Measurements from ENCODE around the gene MID1IP1.

DNA sequence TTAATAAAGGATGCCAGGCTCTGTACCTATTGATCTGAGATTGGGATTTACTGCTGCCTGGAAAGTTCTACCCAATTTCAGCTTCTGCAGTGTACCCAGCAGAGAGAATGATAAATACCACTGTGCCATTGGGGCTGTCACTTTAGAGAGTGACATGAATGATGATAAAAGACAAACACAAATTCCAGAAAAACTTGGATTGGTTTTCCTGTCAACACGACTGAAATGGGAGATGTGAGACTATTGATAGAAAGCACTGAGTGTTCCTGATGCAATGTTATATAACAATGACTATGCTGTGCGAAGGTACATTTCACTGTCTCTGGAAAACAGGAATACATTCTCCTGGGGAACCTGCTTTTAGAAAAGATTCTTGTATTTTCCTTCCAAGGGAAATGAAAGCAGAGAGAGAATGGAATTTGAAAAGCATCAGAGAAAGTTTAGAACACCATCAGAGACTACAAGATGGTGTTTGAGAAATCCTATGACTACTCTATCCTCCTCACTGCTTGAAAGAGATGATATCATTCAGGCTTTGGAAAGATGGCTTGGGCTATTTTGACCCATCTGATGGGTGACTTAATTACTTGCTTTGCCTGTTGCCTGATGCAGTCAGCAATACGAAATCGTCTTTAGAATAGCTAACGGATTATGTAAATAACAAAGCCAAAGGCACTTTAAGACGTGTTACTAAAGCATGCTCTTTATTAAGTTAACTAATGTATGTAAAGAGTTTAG is 49.7 kb downstream of the MID1IP1 start:
- TF ChIP-seq EZH2 (IDR thresholded peaks at IDR 0.05; ENCODE audit: borderline replicate concordance, low read depth, low read length, severe bottlenecking): no peak
- TF ChIP-seq, protein P1, sequence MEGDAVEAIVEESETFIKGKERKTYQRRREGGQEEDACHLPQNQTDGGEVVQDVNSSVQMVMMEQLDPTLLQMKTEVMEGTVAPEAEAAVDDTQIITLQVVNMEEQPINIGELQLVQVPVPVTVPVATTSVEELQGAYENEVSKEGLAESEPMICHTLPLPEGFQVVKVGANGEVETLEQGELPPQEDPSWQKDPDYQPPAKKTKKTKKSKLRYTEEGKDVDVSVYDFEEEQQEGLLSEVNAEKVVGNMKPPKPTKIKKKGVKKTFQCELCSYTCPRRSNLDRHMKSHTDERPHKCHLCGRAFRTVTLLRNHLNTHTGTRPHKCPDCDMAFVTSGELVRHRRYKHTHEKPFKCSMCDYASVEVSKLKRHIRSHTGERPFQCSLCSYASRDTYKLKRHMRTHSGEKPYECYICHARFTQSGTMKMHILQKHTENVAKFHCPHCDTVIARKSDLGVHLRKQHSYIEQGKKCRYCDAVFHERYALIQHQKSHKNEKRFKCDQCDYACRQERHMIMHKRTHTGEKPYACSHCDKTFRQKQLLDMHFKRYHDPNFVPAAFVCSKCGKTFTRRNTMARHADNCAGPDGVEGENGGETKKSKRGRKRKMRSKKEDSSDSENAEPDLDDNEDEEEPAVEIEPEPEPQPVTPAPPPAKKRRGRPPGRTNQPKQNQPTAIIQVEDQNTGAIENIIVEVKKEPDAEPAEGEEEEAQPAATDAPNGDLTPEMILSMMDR (IDR thresholded peaks at IDR 0.05; ENCODE audit: borderline replicate concordance, extremely low read depth, low read length, poor library complexity, severe bottlenecking): no peak
